GM19455 (cell line): ENCODE data around the gene POM121.
"Not testable (repeated sequence)": the region's sequence is repeated elsewhere in the genome, so short reads cannot be mapped to it uniquely, and the experiment has no call there.

Experiments used
- ATAC-seq: cut with Tn5 transposase; IDR thresholded peaks from one replicate; pipeline ENCODE4 v1.9.1; 2021; ENCODE audit not compliant: unreplicated experiment

Gene POM121

DNA sequence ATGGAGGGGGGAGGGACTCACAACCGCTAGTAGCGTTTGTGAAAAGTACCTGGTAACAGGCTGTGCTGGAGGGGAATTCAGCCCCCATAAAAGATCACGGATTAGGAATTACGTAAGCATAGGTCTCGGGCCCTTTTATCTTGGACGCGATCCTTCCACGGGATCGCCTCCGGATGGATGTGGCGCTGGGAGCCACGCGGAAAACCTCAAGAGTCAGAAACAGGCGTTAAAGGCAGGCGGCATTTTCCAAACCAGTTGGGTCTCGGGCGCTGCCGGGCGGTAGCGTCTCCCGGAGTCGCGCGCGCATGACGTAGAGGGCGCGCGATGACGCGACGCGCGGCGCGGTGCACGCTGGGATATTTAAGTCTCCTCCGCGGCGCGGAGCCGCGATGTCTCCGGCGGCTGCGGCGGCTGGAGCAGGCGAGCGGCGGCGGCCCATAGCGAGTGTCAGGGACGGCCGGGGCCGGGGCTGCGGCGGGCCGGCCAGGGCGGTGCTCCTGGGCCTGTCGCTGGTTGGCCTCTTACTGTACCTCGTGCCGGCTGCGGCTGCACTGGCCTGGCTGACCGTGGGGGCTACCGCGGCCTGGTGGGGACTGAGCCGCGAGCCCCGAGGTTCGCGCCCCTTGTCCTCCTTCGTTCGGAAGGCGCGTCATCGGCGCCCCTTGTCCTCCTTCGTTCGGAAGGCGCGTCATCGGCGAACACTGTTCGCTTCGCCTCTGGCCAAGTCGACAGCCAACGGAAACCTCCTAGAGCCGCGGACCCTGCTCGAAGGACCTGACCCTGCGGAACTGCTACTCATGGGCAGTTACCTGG lies at the start of gene POM121:
Gene POM121 (plus strand): TSS at position 363 of the 813 bp plus-strand sequence. CDS start 27 bp downstream, at position 390.
- peak; percentile 87 for ATAC-seq

DNA sequence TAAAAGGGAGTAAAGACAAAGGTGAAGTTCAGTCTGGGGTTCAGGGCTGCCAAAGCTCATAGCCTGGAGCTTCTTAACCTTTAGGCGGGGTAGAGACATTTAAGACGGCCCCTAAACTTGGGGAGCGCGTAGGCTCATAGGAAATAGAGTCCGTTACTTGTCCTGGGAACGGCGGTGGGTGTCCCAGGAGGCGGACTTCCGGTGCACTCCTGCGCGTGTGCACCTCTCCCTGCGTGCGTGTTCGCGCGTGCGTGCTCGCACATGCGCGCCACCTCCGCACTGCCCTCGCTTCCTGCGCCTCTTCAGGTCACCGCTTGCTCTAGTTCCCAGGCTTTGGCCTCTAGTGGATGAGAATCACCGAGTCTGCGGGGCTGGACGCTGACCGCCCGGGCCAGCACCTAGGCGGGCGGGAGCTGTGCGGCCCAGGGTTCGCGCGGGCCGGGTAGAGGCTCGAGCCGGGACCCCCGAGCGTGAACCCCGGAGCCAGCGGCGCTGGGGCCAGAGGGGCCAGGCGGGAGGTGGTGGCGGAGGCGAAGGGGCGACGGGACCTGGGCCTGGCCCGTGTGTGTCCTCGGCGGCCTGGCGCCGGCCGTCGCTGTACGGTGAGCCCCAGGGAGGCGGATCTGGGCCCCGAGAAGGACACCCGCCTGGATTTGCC lies 45.7 kb upstream of the POM121 start:
- ATAC-seq = peak; percentile 100

DNA sequence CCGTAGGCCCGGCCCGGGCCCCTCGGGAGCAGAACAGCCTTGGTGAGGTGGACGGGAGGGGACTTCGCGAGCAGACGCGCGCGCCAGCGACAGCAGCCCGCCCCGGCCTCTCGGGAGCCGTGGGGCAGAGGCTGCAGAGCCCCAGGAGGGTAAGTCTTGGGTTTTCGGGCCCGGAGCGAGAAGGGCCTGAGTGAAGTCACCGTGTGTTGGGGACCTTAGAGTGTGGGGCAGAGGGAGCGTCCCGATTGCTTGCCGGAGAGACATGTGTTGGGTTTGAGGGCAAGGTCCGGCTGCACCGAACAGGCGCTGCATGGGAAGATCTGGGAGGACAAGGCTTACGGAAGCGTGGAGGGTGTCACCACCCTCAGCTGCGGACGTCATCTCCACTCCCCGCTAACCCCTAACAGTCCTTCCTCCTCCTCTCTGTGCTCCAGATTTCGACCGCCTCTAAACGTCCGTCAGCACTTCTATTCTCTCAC lies 45.1 kb upstream of the POM121 start:
- ATAC-seq = not testable (repeated sequence)

DNA sequence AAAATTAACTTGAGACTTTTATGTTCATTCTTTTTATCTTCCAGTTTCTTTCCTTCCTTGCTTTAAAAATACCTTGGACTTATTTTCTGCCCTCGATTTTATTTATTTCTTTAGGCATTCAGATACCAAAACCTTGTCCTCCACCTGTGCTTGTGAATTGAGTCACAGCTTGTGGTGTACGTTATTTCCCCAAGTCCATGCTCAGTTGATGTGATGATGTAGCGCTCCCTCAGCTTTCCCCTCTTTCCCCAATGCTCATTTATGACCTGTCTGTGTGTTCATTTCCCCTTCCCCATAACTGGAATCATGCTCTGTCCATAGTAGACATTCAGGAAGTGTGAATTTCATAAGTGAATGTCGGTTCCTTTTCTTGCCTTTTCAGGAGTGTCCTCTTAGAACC lies 33.1 kb upstream of the POM121 start:
- not testable (repeated sequence) for ATAC-seq

DNA sequence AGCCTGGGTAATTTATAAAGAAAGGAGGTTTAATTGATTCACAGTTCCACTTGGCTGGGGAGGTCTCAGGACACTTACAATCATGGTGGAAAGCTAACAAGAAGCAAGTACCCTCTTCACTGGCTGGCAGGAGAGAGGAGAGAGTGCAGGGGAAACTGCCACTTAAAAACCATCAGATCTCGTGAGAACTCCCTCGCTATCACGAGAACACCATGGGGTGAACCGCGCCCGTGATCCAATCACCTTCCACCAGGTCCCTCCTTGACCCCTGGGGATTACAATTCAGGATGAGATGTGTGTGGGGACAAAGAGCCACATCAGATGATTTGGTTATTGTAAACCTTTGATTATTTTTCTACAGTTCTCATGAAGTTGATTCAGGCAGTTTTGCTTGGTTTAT lies 20.2 kb upstream of the POM121 start:
- not testable (repeated sequence) for ATAC-seq

DNA sequence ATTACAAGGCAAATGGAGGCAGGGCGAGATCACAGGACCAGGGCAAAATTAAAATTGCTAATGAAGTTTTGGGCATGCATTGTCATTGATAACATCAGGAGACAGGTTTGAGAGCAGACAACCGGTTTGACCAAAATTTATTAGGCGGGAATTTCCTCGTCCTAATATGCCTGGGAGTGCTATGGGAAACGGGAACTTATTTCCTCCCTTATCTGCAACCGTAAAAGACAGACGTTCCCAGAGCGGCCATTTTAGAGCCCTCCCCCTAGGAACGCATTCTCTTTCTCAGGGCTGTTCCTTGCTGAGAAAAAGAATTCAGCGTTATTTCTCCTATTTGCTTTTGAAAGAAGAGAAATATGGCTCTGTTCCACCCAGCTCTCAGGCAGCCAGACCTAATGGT lies 16.5 kb upstream of the POM121 start:
- ATAC-seq = not testable (repeated sequence)

DNA sequence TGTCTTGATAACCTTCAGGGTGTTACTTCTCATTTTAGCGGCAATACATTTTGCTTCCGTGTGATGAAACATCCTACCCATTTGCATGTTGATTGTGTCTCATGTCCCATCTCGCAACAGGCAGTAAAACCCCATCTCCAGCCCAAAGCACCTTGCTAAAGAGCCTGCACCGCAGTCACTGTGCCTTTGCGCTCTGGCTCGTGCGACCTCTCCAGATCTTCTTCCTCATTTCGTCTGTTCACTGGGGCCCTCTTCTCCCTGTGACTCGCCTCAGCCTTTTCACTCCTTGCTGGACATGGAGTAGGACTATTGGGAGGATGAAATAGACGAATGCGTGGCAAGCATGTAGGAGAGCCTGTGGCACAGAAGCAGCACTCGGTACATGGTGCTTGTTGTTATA lies 13.5 kb upstream of the POM121 start:
- not testable (repeated sequence) for ATAC-seq

DNA sequence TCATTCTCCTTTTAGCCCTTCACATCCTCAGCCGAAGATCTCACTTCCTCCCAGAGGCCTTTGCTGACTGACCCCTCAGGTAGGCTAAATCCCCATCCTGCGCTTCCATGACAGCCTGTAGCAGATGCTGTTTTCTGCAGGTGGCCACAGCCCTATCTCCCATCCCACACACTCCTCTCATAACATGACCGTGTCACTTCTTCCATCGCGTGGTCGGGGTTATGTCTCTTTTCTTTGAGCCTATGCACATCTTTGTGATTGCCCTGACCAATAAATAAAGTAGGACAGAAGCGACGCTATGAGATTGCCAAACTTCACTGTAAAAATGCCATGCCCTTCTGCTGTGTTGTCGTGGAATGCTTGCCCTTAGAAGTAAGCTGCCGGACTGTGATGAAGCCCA lies 11.1 kb upstream of the POM121 start:
- not testable (repeated sequence) for ATAC-seq

DNA sequence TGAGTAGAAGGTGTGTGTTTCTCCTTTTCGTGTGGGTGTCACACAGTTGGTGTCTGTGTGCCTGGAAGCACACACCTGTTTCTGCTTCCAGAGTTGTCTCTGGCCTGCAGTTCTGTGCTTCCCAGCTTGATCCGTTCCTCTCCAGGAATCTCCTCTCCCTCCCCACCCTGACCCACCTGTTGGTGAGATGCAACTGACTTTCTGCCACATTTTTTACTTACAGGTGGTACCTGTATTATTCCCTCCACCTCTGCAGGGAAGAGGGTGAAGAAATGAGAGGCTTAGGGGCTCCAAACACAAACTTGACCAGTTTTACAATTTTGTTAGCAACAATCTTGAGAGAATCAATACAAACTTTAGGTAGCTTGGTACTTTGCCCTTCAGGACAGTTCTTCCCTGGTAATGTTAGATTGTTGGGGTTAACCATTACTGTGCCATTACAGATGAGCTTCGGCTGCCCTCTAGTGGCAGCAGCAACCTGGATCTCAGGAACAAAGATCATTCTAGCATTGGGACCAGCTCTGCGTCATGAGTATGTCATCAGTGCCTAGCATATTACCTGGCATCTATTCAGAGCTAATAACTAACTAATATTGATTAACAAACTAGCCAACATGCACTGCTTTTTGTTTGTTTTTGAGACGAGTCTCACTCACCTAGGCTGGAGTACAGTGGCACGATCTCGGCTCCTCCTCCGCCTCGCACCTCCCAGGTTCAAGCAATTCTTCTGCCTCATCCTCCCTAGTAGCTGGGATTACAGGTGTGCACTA lies 10.0 kb upstream of the POM121 start:
- ATAC-seq = peak; percentile 76

DNA sequence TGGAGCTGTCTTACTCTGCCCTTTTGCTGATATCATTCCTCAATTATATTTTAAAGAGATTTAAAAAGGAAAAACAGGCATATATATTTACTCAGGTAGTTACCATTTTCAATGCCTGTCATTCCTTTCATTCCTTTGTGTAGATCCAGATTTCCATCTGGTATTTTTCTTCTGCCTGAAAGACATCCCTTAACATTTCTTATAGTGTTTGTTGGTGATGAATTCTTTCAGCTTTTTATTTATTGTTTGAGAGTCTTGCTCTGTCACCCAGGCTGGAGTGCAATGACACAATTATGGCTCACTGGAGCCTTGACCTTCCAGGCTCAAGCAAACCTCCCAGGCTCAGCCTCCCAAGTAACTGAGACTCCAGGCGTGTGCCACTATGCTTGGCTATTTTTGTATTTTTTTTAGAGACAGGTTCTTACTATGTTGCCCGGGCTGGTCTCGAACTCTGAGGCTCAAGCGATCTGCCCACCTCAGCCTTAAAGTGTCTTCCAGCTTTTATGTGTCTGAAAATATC lies 5.6 kb upstream of the POM121 start:
- no peak for ATAC-seq

DNA sequence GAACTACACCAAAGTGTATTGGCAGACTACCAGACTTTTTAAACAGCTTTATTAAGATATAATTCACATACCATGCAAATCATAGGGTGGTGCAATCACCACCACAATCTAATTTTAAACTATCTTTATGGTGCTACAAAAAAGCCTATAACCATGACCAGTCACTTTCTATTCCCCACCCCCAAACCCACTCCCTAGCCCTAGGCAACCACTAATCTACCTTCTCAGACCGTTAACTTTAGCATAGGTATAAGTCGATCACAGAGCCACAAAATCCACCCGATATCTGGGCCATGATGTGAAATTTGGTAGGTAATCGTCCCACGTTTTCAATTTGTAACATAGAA lies 536 bp upstream of the POM121 start:
- peak; percentile 19 for ATAC-seq

DNA sequence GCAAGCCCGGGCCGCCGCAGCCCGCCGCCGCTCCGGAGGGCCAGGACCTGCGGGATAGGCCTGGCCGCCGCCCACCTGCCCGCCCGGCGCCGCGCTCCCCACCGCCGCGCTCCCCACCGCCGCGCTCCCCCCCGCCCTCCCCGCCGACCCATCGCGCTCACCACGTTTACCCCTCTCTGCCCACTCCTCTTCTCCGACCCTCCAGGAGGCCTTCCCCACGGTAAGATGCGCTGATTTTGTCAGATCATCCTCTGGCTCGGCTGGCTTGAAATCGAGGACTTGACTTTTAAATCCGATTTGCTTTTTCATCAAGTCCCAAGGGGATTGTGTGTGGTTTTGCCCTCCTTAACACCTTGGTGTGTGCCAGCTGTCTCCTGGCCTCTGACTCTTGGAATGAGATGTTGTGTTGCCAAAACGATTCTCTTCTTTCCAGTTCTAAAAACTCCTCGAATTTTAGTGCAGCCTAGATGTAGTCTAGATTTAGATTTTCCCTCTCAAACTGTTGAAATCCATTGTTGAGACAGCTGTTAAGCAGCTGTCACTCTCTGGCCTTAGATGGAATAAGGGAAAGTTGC lies 738 bp downstream of the POM121 start:
- ATAC-seq = no peak

DNA sequence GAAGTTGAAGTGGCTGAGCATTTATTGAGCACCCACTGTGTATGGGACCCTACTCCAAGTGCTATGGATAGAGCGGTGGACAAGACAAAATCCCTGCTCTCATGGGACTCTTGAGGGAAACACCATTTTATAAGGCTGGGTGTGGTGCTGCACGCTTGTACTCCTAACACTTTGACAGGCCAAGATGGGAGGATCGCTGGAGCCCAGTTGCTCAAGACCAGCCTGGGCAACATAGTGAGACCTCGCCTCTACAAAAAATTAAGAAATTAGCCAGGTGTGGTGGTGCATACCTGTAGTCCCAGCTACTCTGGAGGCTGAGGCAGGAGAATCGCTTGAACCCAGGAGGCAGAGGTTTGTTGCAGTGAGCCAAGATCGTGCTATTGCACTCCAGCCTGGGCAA lies 2.9 kb downstream of the POM121 start:
- not testable (repeated sequence) for ATAC-seq

DNA sequence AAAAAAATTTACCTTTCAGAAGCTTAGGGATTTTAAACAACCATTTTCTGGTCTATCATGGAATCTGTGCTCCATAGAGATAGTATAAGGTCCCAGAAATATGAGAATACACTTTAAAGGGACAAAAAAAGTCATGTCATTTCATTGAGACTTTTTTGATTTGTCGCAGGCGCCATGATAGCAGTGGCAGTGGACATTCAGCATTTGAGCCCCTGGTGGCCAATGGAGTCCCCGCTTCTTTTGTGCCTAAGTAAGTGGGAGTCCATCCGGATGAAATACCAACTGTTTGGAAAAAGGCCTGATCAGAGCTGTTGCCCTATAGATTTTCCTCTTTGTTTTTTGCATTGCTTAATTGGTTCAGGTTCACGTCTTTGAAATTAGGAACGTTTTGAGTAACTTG lies 3.3 kb downstream of the POM121 start:
- ATAC-seq = not testable (repeated sequence)

DNA sequence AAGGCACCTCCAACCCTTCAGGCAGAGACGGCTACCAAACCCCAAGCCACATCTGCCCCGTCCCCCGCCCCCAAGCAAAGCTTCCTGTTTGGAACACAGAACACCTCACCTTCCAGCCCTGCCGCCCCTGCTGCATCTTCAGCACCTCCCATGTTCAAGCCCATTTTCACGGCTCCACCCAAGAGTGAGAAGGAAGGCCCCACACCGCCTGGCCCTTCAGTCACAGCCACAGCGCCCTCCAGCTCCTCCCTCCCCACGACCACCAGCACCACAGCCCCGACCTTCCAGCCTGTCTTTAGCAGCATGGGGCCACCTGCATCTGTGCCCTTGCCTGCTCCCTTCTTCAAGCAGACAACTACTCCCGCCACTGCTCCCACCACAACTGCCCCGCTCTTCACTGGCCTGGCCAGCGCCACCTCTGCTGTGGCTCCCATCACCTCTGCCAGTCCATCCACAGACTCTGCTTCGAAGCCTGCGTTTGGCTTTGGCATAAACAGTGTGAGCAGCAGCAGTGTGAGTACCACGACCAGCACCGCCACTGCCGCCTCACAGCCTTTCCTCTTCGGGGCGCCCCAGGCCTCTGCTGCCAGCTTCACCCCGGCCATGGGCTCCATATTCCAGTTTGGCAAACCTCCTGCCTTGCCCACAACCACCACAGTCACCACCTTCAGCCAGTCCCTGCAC lies 17.3 kb downstream of the POM121 start:
- ATAC-seq = not testable (repeated sequence)

DNA sequence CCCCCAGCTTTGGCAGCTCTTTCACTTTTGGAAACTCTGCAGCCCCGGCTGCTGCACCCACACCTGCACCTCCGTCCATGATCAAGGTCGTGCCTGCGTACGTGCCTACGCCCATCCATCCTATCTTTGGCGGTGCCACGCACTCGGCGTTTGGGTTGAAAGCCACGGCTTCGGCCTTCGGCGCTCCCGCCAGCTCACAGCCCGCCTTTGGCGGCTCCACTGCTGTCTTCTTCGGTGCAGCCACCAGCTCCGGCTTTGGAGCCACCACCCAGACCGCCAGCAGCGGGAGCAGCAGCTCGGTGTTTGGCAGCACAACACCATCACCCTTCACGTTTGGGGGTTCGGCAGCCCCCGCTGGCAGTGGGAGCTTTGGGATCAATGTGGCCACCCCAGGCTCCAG lies 18.1 kb downstream of the POM121 start:
- not testable (repeated sequence) for ATAC-seq

DNA sequence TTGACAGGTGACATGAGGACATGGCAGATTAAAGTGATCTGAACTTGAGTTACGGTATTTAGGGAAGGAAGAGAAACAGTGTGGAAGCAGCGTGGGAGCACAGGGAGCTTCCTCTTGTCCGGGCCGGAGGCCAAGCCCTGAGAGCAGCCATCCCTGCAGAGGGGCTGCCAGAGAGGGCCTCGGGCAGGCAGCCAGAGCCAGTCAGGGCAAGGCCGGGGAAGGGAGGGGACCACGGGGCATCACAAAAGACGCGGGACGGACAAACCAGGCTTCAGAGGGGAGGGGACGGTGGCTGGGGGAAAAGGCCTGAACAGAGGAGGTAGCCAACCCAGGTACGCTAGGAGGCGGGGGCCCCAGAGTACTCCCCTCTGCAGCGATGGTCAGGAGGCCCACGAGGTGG lies 20.0 kb downstream of the POM121 start:
- not testable (repeated sequence) for ATAC-seq

DNA sequence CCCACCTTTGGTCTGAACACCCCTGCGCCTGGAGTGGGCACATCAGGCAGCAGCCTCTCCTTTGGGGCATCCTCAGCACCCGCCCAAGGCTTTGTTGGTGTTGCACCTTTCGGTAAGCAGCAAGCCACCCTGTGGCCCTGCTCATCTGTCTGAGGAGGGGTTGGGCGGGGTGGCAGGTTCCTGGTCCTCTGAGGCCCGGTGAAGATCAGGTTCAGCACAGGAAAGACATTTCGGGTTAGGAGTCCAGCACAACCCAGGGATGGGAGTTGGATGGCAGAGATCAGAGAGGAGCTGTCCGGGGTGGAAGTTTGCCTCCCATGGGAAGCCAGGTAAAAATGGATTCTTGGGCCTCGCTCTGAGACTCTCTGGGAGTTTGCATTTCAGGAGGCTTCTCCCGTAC lies 20.7 kb downstream of the POM121 start:
- ATAC-seq = not testable (repeated sequence)

DNA sequence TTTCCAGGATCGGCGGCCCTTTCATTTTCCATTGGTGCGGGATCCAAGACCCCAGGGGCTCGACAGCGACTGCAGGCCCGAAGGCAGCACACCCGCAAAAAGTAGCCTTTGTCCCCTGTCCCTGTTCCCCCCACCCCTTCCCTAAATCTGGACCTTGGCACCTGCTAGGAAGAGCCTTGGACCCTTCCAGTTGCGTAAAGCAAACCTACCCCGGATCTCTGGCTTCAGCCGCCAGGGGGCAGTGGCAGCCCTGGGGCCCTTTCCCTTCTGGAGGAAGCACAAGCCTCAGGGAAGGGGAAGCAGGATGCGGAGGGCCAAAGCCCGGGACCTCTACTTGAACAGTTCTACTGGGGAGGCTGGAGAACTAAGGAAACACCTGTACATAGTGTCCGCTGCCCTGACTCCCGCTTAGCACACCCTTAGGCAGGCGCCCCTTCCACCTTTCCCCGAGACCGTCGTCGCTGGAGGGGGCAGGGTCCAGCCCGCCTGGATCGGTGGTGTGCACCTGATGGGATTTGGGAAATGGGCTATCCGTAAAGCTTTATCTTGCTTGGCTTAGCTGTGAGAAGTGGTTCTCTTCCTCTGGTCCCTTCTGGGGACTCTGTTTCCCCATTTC lies 21.3 kb downstream of the POM121 start:
- ATAC-seq = not testable (repeated sequence)

DNA sequence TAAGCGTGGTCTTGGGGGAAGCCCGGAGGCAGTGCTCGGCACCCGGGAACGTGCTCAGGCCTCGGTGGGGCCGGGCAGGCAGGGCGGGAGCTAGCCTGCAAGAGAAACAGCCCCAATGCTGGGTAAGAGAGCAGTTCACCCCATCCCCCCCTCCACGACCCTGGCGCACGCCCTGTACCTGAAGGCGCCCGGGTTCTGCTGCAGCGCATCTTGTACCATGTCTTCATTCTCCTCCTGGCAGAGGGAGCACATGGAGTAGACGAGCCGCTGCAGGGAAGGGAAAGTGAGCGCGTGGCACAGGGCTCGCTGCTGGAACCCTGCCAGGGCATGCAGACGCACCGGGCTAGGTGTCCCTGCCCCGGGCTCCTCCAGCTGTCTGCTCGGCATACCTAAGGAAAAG lies 23.8 kb downstream of the POM121 start:
- not testable (repeated sequence) for ATAC-seq
